ENCODE results near the gene NPM1.

Gene NPM1

GRCh38 chr5:171428809-171429542 lies 41.3 kb downstream of the NPM1 start:
- DNase-seq, result no peak

- DNase-seq, result no peak
These were observed 41.9 kb downstream of the NPM1 start for GRCh38 chr5:171429543-171429910.

- no peak for DNase-seq
These were observed 43.7 kb downstream of the NPM1 start for GRCh38 chr5:171431251-171431777.

- DNase-seq, result no peak
These were observed 44.4 kb downstream of the NPM1 start for GRCh38 chr5:171432076-171432475.

- DNase-seq, result no peak
These were observed 45.1 kb downstream of the NPM1 start for GRCh38 chr5:171432583-171433351.

- no peak for DNase-seq
These were observed 45.7 kb downstream of the NPM1 start for GRCh38 chr5:171433352-171433698.

- DNase-seq, result no peak
These were observed 46.5 kb downstream of the NPM1 start for GRCh38 chr5:171433982-171434676.

GRCh38 chr5:171434874-171435273 lies 47.2 kb downstream of the NPM1 start:
- no peak for DNase-seq

- no peak for DNase-seq
These were observed 48.3 kb downstream of the NPM1 start for GRCh38 chr5:171435908-171436307.

- DNase-seq, result no peak
These were observed 49.2 kb downstream of the NPM1 start for GRCh38 chr5:171436804-171437285.

GRCh38 chr5:171437286-171437821 lies 49.7 kb downstream of the NPM1 start:
- DNase-seq, result no peak

GRCh38 chr5:171438738-171439137 lies 51.1 kb downstream of the NPM1 start:
- DNase-seq, result no peak

GRCh38 chr5:171441246-171441791 lies 53.7 kb downstream of the NPM1 start:
- no peak for DNase-seq

- no peak for DNase-seq
These were observed 54.8 kb downstream of the NPM1 start for GRCh38 chr5:171442287-171443042.

- no peak for DNase-seq
These were observed 56.9 kb downstream of the NPM1 start for GRCh38 chr5:171444582-171444981.

- DNase-seq, result no peak
These were observed 58.2 kb downstream of the NPM1 start for GRCh38 chr5:171445644-171446516.

- no peak for DNase-seq
These were observed 59.6 kb downstream of the NPM1 start for GRCh38 chr5:171447226-171447625.

GRCh38 chr5:171449426-171449825 lies 61.8 kb downstream of the NPM1 start:
- no peak for DNase-seq

GRCh38 chr5:171450423-171451331 lies 63.0 kb downstream of the NPM1 start:
- no peak for DNase-seq

- no peak for DNase-seq
These were observed 63.8 kb downstream of the NPM1 start for GRCh38 chr5:171451421-171451820.

All from stimulated activated CD4-positive, alpha-beta T cell treated with anti-CD3 and anti-CD28 coated beads, Interleukin-2, amount 100 ng/mL, for 48 hours (primary cell).